Skin of body (tissue), 2 donors: ENCODE results near the gene BTBD9. TPM values are rescaled to one million over a fixed set of nuclear protein-coding genes. Genes with fewer than 3 reads are reported as not detected.

Experiments used
- DNase-seq: peaks from one replicate; lab custom pipeline; 2025; lab: John Stamatoyannopoulos, UW
- total RNA-seq: library from RNA; depleted of rRNA; stranded (reverse); fragments of >200 nt; gene quantifications from one replicate; pipeline ENCODE4 v1.2.3, GENCODE V29; 2014

The BTBD9 gene
- total RNA-seq, 1 donor from 2014 or later = 15.0 TPM

- DNase-seq = no peak
Observed at GRCh38 chr6:38302838-38303237, 336.9 kb downstream of the BTBD9 start.

GRCh38 chr6:38302081-38302480, 337.6 kb downstream of the BTBD9 start:
- no peak for DNase-seq

GRCh38 chr6:38290133-38290799, 349.5 kb downstream of the BTBD9 start:
- no peak for DNase-seq

GRCh38 chr6:38287487-38287886, 352.2 kb downstream of the BTBD9 start:
- no peak for DNase-seq

- no peak for DNase-seq
Observed at GRCh38 chr6:38284802-38285394, 354.8 kb downstream of the BTBD9 start.

GRCh38 chr6:38283734-38284362, 355.9 kb downstream of the BTBD9 start:
- no peak for DNase-seq

- DNase-seq = no peak
Observed at GRCh38 chr6:38282911-38283310, 356.8 kb downstream of the BTBD9 start.

GRCh38 chr6:38281126-38281525, 358.6 kb downstream of the BTBD9 start:
- DNase-seq = no peak

- no peak for DNase-seq
Observed at GRCh38 chr6:38279963-38280588, 359.7 kb downstream of the BTBD9 start.

- no peak for DNase-seq
Observed at GRCh38 chr6:38279423-38279822, 360.3 kb downstream of the BTBD9 start.

GRCh38 chr6:38273325-38273724, 366.4 kb downstream of the BTBD9 start:
- DNase-seq = no peak

- DNase-seq = no peak
Observed at GRCh38 chr6:38272222-38272621, 367.5 kb downstream of the BTBD9 start.

- DNase-seq = no peak
Observed at GRCh38 chr6:38271081-38271480, 368.6 kb downstream of the BTBD9 start.

- DNase-seq = no peak
Observed at GRCh38 chr6:38270367-38270766, 369.4 kb downstream of the BTBD9 start.

- DNase-seq = no peak
Observed at GRCh38 chr6:38269461-38270172, 370.1 kb downstream of the BTBD9 start.

GRCh38 chr6:38268342-38268741, 371.4 kb downstream of the BTBD9 start:
- no peak for DNase-seq

GRCh38 chr6:38266921-38267354, 372.8 kb downstream of the BTBD9 start:
- DNase-seq = no peak

- DNase-seq = no peak
Observed at GRCh38 chr6:38264605-38265004, 375.1 kb downstream of the BTBD9 start.

GRCh38 chr6:38262609-38263008, 377.1 kb downstream of the BTBD9 start:
- no peak for DNase-seq

- no peak for DNase-seq
Observed at GRCh38 chr6:38262026-38262425, 377.7 kb downstream of the BTBD9 start.

GRCh38 chr6:38261626-38262025, 378.1 kb downstream of the BTBD9 start:
- DNase-seq = no peak

GRCh38 chr6:38259736-38260135, 380.0 kb downstream of the BTBD9 start:
- no peak for DNase-seq
